Measurements from ENCODE around the gene AUTS2. TPM values are rescaled to one million over a fixed set of nuclear protein-coding genes. Genes with fewer than 3 reads are reported as not detected.

Gene AUTS2
- total RNA-seq, 5 donors from 2014 or later (not counting 1 experiment from before 2014, with no cell fraction given): 10.6 to 66.2 (median 37.6) TPM

- Mint-ChIP-seq H3K27me3 (peaks cover 0 to under 1% of the 10 kb centered on the region in 2 donors), H3K4me1 (peaks cover 19 to 37% (median 32%) of the 10 kb centered on the region in 3 donors), H3K4me3 (peak overlapping the region; percentile 67 to 73 (median 73)), H3K9me3 (no peaks in the 10 kb centered on the region), H3K36me3 (no peaks in the 10 kb centered on the region), H3K27ac (peak overlapping the region; percentile 78 to 94)
- Histone ChIP-seq H3K27me3 (replicated peaks in 1 of 2; ENCODE audit: control insufficient read depth in 2 of 2, extremely low read depth in 1 of 2, insufficient read depth in 2 of 2, low read length in 1 of 2) (peaks cover 0 to 2% of the 10 kb centered on the region in 2 experiments), H3K9me3 (no peaks in the 10 kb centered on the region), H3K4me1 (ENCODE audit: control insufficient read depth in 1 of 2, extremely low read depth in 1 of 2, insufficient read depth in 2 of 2, low read length in 2 of 2) (peaks cover 14 to 31% of the 10 kb centered on the region in 2 experiments), H3K27ac (ENCODE audit: low read length) (peak overlapping the region; percentile 72), H3K4me3 (ENCODE audit: control insufficient read depth in 1 of 2, extremely low read depth in 1 of 2, low read length in 1 of 2) (peak overlapping the region; percentile 40 to 45), H3K36me3 (ENCODE audit: control insufficient read depth in 2 of 2, extremely low read depth in 1 of 2, insufficient read depth in 1 of 2, low read length in 1 of 2) (no peaks in the 10 kb centered on the region)
- peak in 2 of 35 experiments; percentile 6 to 56 for DNase-seq
- 25% methylated on average over 2 of the region's 12 CpGs for WGBS (ENCODE audit: insufficient coverage)
- POLR2A ChIA-PET: no interaction called here
- CTCF ChIA-PET: interaction anchor here (0.6 to 0.7 kb wide), 2 partner anchors 34 to 120 kb away, joined by 3 read pairs; no protein-coding TSS in a partner anchor
- ATAC-seq (replicated peaks in 1 of 4): peak; percentile 12 to 69 (median 44)
These were observed 1083.4 kb downstream of the AUTS2 start for GRCh38 chr7:70681469-70682350.

DNA sequence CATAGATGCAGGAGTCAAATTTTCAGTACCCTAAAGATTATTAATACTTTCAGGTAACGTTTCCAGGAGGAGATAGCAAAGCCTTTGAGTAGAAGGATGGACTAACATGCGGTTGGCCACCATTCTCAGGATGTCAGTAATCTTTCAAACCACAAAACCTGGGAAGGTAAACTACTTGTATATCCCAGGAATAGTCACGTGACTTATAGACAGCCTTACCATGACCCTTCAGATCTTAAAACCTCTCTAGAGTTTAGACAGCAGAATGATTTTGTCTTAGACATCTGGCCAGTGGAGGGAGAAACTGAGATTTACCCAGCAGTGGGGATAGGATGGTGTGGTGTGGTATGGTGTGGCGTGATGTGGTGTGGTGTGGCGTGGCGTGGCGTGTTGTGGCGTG, 1085.9 kb downstream of the AUTS2 start:
- Mint-ChIP-seq H3K27me3 (peaks cover 0 to 4% of the 10 kb centered on the region in 2 donors), H3K36me3 (no peaks in the 10 kb centered on the region), H3K27ac (no peak overlapping the region), H3K9me3 (no peaks in the 10 kb centered on the region), H3K4me3 (no peak overlapping the region), H3K4me1 (peaks cover 14 to 29% (median 24%) of the 10 kb centered on the region in 3 donors)
- Histone ChIP-seq H3K4me3 (ENCODE audit: control insufficient read depth in 1 of 2, extremely low read depth in 1 of 2, low read length in 1 of 2) (no peak overlapping the region), H3K4me1 (ENCODE audit: control insufficient read depth in 1 of 2, extremely low read depth in 1 of 2, insufficient read depth in 2 of 2, low read length in 2 of 2) (peaks cover 13 to 25% of the 10 kb centered on the region in 2 experiments), H3K36me3 (ENCODE audit: control insufficient read depth in 2 of 2, extremely low read depth in 1 of 2, insufficient read depth in 1 of 2, low read length in 1 of 2) (no peaks in the 10 kb centered on the region), H3K27me3 (replicated peaks in 1 of 2; ENCODE audit: control insufficient read depth in 2 of 2, extremely low read depth in 1 of 2, insufficient read depth in 2 of 2, low read length in 1 of 2) (peaks cover 0 to 2% of the 10 kb centered on the region in 2 experiments), H3K9me3 (no peaks in the 10 kb centered on the region), H3K27ac (ENCODE audit: low read length) (no peak overlapping the region)
- ChIA-PET POLR2A (interaction anchor here (0.6 kb wide), 2 partner anchors 13 to 103 kb away, joined by 3 to 4 read pairs; no protein-coding TSS in a partner anchor), CTCF (interaction anchor here in 1 of 2 donors (0.7 kb wide), 1 partner anchor 947 kb away, joined by 4 read pairs; no protein-coding TSS in a partner anchor)
- ATAC-seq (replicated peaks in 1 of 4) (no peak), DNase-seq (no peak)
- 95% methylated on average over 6 of the region's 8 CpGs for WGBS (ENCODE audit: insufficient coverage)

GRCh38 chr7:70693321-70693685, 1095.0 kb downstream of the AUTS2 start:
- 94% methylated on average over 3 of the region's 9 CpGs for WGBS (ENCODE audit: insufficient coverage)
- H3K4me3 Mint-ChIP-seq: peak overlapping the region; percentile 71 to 77 (median 72)
- ChIA-PET CTCF (no interaction called here), POLR2A (interaction anchor here in 1 of 2 donors (0.7 kb wide), 1 partner anchor 131 kb away, joined by 3 read pairs; no protein-coding TSS in a partner anchor)
- ATAC-seq (replicated peaks in 1 of 4) (no peak), DNase-seq (no peak)
- H3K4me1 Mint-ChIP-seq: peaks cover 12 to 31% (median 31%) of the 10 kb centered on the region in 3 donors
- peak overlapping the region; percentile 19 to 38 for H3K4me3 ChIP-seq (ENCODE audit: control insufficient read depth in 1 of 2, extremely low read depth in 1 of 2, low read length in 1 of 2)
- peaks cover 12 to 24% of the 10 kb centered on the region in 2 experiments for H3K4me1 ChIP-seq (ENCODE audit: control insufficient read depth in 1 of 2, extremely low read depth in 1 of 2, insufficient read depth in 2 of 2, low read length in 2 of 2)
- no peaks in the 10 kb centered on the region for H3K9me3 Mint-ChIP-seq
- H3K27me3 ChIP-seq (replicated peaks in 1 of 2; ENCODE audit: control insufficient read depth in 2 of 2, extremely low read depth in 1 of 2, insufficient read depth in 2 of 2, low read length in 1 of 2): peaks cover 0 to 19% of the 10 kb centered on the region in 2 experiments
- no peaks in the 10 kb centered on the region for H3K36me3 Mint-ChIP-seq
- peak overlapping the region; percentile 38 for H3K27ac ChIP-seq (ENCODE audit: low read length)
- H3K36me3 ChIP-seq (ENCODE audit: control insufficient read depth in 2 of 2, extremely low read depth in 1 of 2, insufficient read depth in 1 of 2, low read length in 1 of 2): no peaks in the 10 kb centered on the region
- H3K27me3 Mint-ChIP-seq: peaks cover 9 to 33% of the 10 kb centered on the region in 2 donors
- H3K27ac Mint-ChIP-seq: peak overlapping the region; percentile 69 to 81
- no peaks in the 10 kb centered on the region for H3K9me3 ChIP-seq

- H3K4me3 Mint-ChIP-seq: peak overlapping the region; percentile 71 to 77 (median 72)
- ATAC-seq (replicated peaks in 1 of 4): peak; percentile 78 to 85 (median 78)
- Histone ChIP-seq H3K27ac (ENCODE audit: low read length) (peak overlapping the region; percentile 38), H3K27me3 (replicated peaks in 1 of 2; ENCODE audit: control insufficient read depth in 2 of 2, extremely low read depth in 1 of 2, insufficient read depth in 2 of 2, low read length in 1 of 2) (peaks cover 0 to 19% of the 10 kb centered on the region in 2 experiments), H3K36me3 (ENCODE audit: control insufficient read depth in 2 of 2, extremely low read depth in 1 of 2, insufficient read depth in 1 of 2, low read length in 1 of 2) (no peaks in the 10 kb centered on the region), H3K4me3 (ENCODE audit: control insufficient read depth in 1 of 2, extremely low read depth in 1 of 2, low read length in 1 of 2) (peak overlapping the region; percentile 19 to 94), H3K4me1 (ENCODE audit: control insufficient read depth in 1 of 2, extremely low read depth in 1 of 2, insufficient read depth in 2 of 2, low read length in 2 of 2) (peaks cover 12 to 28% of the 10 kb centered on the region in 2 experiments), H3K9me3 (no peaks in the 10 kb centered on the region)
- DNase-seq: peak; percentile 20 to 84 (median 54)
- WGBS (ENCODE audit: insufficient coverage): under 1% methylated on average over 100 of the region's 101 CpGs
- peak overlapping the region; percentile 69 to 81 for H3K27ac Mint-ChIP-seq
- H3K27me3 Mint-ChIP-seq: peaks cover 14 to 36% of the 10 kb centered on the region in 2 donors
- H3K36me3 Mint-ChIP-seq: no peaks in the 10 kb centered on the region
- CTCF ChIA-PET: interaction anchor here in 1 of 2 donors (0.8 kb wide), 1 partner anchor 45 kb away, joined by 10 read pairs; no protein-coding TSS in a partner anchor
- H3K4me1 Mint-ChIP-seq: peaks cover 12 to 34% (median 33%) of the 10 kb centered on the region in 3 donors
- no peaks in the 10 kb centered on the region for H3K9me3 Mint-ChIP-seq
- POLR2A ChIA-PET: interaction anchor here in 1 of 2 donors (0.6 to 0.7 kb wide), 2 partner anchors 85 to 130 kb away, joined by 3 read pairs; no protein-coding TSS in a partner anchor
These were observed 1095.6 kb downstream of the AUTS2 start for GRCh38 chr7:70693686-70694433.

DNA sequence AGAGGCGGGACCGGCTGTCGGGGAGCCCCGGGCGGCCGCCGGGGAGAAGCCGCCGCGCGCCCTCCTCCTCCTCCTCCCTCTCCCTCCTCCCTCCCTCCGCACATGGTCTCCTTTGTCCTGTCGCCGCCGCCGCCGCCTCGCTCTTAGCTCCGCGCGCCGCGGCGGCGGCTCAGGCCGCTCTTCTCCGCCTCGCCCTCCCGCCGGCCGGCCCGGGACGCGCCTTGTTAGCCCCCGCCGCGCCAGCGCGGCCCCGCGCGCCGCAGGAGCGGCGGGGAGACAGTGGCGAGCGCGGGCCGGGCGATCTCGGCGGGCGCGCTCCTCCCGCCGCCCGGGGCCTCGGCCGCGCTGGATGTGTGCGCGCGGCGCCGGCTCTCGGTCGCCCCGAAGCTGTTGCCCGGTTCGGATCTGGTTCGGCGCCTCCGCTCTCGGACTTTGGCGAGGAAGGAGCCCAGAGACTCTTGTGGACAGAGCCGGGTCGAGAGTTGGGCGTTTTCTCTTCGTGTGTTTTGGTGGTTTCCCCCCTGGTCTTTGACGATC, 1096.2 kb downstream of the AUTS2 start:
- peak overlapping the region; percentile 79 to 89 (median 81) for H3K4me3 Mint-ChIP-seq
- Histone ChIP-seq H3K9me3 (no peaks in the 10 kb centered on the region), H3K36me3 (ENCODE audit: control insufficient read depth in 2 of 2, extremely low read depth in 1 of 2, insufficient read depth in 1 of 2, low read length in 1 of 2) (no peaks in the 10 kb centered on the region), H3K27ac (ENCODE audit: low read length) (peak overlapping the region; percentile 11), H3K4me3 (ENCODE audit: control insufficient read depth in 1 of 2, extremely low read depth in 1 of 2, low read length in 1 of 2) (peak overlapping the region; percentile 60 to 94), H3K27me3 (replicated peaks in 1 of 2; ENCODE audit: control insufficient read depth in 2 of 2, extremely low read depth in 1 of 2, insufficient read depth in 2 of 2, low read length in 1 of 2) (peaks cover 0 to 19% of the 10 kb centered on the region in 2 experiments), H3K4me1 (ENCODE audit: control insufficient read depth in 1 of 2, extremely low read depth in 1 of 2, insufficient read depth in 2 of 2, low read length in 2 of 2) (peaks cover 12 to 32% of the 10 kb centered on the region in 2 experiments)
- H3K27me3 Mint-ChIP-seq: peaks cover 15 to 36% of the 10 kb centered on the region in 2 donors
- H3K4me1 Mint-ChIP-seq: peaks cover 12 to 34% (median 33%) of the 10 kb centered on the region in 3 donors
- ATAC-seq (replicated peaks in 1 of 4) (peak in 3 of 4 experiments; percentile 33 to 50 (median 48)), DNase-seq (peak in 11 of 35 experiments; percentile 12 to 59 (median 19))
- peak overlapping the region; percentile 39 for H3K27ac Mint-ChIP-seq
- ChIA-PET CTCF (interaction anchor here in 1 of 2 donors (0.8 kb wide), 1 partner anchor 46 kb away, joined by 10 read pairs; no protein-coding TSS in a partner anchor), POLR2A (interaction anchor here in 1 of 2 donors (0.6 to 1.8 kb wide), 2 partner anchors 46 to 84 kb away, joined by 3 to 5 read pairs; no protein-coding TSS in a partner anchor)
- WGBS (ENCODE audit: insufficient coverage): under 1% methylated on average over 71 of the region's 80 CpGs
- no peaks in the 10 kb centered on the region for H3K36me3 Mint-ChIP-seq
- no peaks in the 10 kb centered on the region for H3K9me3 Mint-ChIP-seq

Data from T-cell (primary cell).